SK-N-DZ (cell line): ENCODE measurements around the gene CHTF8.
A peak's percentile ranks its signal among the peaks of the same experiment; 100 is the strongest.

Source experiments
- DNase-seq: peaks from one replicate; pipeline ENCODE4 v3.0.0-alpha.2; 2015; ENCODE audit warnings: low spot score

CHTF8 gene

DNA sequence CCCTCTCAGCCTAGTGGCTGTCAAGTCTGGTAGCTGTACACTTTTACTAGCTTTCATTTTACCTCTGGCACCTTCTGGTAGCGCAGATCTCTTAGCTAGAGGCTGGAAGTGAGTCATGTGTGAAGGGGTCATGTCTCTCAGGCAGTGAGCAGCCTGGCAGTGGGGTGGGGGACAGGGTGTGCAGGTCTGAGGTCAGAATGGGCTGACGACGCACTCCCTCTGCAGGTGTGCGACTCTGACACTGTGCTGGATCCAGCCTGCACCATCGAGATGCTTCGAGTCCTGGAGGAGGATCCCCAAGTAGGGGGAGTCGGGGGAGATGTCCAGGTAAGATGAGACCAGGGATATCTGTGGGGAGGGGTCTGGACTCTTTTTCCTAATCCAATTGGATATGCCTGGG lies 19.2 kb downstream of the CHTF8 start:
- DNase-seq, result no peak

DNA sequence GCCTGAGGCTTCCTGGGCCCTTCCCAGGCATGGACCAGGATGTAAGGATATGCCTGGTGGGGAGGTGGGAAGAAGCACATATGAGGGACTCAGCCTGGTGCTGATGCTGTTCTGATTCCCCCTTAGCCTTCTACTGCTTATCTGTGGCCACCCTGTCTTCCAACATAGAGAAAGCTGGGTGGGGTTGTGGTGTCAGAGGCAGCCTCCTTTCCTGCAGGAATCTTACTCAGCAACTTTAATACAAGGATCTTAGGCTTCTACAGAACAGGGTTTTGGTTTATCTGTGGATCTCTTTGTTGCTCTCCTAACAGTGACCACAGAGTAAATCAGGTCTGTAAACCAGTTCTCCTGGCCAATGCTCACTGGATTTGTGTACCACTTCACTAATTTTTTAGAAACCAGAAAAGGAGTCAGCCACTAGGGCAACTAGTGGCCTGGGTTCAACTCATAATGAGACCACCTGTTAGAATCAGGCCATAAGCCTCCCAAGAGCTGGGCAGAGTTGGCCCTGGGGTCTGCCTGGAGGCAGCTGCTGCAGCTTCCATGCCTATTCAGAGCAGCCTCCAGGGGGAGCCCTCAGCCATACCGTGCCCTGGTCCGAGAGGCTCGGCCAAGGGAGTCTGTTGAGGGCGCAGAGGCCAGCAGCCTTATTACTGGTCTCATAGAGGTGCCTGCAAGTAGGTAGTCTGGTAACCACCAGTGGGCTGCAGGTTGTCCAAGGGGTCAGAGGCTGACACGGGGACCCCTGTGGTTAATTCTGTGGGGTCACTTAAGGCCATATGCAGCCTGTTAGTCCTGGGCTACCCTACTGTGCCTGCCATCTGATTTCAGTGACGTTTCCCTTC lies 19.9 kb downstream of the CHTF8 start:
- peak; percentile 70 for DNase-seq

DNA sequence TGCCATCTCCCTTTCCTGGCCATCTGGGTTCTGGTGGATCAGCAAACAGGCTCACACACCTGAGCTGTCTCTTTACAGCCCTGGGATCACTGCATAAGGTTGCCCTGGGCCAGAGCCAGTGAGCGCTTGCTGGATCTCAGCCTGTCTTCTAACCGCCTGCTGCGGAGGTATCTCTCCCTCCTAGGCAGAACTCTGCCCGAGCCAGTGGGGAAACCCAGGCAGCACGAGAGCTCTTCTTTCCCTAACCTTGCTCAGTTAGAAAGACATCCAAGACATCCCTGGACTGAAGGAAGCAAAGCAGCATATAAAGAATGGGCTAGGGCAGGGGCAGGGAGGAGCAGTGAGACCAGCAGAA lies 20.5 kb downstream of the CHTF8 start:
- no peak for DNase-seq

DNA sequence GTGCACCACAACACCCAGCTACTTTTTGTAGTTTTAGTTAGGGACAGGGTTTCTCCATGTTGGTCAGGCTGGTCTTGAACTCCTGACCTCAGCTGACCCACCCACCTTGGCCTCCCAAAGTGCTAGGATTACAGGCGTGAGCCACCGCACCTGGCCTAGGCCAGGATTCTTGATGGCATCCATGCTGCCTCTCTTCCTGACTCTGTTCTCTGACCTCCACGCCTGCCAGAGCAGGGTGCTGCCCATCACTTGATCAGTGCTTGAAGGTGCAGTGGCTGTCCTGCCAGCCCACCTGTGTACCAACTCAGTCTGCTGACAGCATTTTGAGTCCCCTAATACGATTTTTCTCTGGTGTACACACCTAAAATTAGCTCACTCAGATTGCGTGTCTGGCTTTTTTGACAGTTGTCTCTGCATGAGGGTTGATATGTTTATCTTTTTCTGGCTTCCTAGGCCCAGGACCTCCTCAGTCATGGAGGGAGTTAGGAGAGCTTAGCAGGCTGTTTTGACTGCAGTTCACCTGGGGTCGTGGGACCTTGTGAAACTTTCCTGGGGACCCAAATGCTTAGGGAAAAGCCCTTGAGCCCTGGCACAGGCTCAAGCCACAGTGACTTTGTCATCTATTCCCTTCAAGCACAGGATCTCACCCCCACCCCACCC lies 21.0 kb downstream of the CHTF8 start:
- DNase-seq, result no peak

DNA sequence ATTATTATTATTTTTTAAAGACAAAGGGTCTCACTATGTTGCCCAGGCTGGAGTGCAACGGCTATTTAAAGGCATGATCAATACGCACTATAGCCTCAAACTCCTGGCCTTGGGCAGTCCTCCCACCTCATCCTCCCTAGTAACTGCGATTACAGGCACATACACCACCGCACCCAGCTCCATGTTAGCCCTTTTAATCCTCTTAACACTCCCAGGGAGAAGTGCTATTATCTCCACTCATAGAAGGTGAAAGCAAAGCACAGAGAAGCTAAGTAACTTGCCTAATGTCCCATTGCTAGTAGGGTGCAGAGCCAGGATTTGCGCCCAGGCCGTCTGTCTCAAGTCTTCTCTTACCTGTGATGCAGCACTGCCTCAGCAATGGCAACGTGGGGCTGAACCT lies 22.0 kb downstream of the CHTF8 start:
- no peak for DNase-seq

DNA sequence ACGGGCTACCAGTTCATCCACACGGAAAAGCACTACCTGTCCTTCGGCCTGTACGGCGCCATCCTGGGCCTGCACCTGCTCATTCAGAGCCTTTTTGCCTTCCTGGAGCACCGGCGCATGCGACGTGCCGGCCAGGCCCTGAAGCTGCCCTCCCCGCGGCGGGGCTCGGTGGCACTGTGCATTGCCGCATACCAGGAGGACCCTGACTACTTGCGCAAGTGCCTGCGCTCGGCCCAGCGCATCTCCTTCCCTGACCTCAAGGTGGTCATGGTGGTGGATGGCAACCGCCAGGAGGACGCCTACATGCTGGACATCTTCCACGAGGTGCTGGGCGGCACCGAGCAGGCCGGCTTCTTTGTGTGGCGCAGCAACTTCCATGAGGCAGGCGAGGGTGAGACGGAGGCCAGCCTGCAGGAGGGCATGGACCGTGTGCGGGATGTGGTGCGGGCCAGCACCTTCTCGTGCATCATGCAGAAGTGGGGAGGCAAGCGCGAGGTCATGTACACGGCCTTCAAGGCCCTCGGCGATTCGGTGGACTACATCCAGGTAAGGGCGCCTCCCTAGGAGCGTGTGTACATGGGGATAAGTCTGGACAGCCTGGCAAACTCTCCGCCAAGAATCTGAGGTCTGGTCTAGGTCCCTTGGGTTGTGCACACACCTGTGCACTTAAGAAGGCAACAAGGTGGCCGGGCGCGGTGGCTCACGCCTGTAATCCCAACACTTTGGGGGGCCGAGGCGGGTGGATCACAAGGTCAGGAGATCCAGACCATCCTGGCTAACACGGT lies 22.7 kb downstream of the CHTF8 start:
- no peak for DNase-seq

DNA sequence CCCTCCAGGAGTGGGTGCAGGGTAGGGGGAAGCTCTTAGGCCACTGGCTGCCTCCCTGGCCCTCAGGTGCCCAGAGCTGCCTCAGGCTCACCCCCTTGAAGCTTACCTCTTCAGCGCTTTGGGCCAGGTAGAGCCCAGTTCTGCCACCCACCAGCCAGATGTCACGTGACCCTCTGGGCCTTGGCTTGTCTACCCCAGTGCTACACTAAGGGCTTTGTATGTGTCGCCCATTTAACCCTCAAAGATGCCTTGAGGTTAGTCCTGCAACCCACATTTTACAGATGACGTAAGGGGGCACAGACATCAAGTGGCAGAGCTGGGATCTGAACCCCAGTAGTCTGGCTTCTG lies 23.5 kb downstream of the CHTF8 start:
- no peak for DNase-seq

DNA sequence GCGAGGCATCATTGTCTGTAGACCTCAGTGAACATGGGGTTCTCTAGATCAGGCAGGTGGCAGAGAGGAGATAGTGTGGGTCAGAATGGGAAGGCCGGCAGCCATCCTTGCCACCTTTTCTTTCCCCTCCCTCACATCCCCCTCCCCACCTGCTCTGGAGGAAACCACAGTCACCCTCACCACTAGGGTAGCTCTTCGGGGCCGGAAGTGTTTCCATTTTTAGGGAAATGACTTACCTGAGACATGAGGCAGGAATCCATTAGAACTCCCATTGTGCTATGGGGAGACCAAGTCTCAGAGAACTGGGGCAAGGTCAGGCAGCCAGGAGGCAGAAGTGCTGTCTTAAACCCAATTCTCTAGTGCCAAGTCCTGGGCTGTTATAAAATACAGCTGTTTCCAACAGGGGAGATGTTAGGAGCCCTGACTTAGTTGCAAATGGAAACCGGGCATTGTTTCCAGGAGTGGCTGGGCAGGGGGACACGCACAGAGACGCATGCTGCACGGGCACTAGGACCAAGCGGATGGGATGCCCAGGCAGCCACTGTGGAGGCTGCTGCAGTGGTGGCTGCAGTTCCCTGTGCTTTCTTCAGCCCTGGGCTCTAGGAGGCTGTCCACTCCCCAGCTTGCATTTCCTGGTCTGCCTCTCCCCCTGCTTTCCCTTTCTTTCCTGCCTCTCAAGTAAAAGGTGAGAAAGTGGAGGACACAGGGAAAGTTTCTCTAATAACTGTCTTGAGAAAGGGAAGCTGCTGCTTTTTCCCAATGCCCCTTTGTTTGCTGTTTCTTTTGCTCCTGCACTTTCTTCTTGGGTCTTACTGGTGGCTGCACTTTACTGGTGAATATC lies 24.1 kb downstream of the CHTF8 start:
- no peak for DNase-seq

DNA sequence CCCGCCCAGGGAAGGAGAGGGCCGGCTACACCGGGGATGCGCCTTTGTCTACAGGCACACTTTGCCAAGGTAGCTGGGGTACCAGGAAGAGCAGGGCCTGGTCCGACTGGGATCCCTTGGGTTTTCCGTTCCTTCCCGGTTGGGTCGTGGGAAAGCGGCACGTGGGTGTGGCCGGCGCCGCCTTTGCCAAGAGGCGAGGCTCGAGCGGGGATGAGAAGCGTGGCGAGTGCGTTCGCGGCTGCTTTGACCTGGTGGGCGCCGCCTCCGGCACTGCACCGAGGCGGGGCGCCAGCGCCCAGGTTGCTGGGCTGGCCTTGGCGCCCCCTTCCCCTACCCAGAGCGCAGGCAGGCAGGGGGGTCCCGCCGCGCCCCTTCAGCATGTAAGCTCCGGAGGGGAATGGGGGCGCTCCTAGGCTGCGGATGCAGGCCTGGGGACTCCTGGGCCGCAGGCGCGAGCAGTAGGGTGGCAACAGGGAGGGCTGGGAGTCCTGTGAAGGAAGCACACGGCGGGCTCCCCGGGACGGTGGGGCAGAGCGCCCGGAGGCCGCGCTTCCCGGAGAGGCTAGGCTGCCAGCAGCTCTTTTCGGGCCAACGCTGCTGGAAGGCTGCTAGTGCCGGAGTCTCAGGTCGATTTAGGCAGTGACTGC lies 24.9 kb downstream of the CHTF8 start:
- no peak for DNase-seq

DNA sequence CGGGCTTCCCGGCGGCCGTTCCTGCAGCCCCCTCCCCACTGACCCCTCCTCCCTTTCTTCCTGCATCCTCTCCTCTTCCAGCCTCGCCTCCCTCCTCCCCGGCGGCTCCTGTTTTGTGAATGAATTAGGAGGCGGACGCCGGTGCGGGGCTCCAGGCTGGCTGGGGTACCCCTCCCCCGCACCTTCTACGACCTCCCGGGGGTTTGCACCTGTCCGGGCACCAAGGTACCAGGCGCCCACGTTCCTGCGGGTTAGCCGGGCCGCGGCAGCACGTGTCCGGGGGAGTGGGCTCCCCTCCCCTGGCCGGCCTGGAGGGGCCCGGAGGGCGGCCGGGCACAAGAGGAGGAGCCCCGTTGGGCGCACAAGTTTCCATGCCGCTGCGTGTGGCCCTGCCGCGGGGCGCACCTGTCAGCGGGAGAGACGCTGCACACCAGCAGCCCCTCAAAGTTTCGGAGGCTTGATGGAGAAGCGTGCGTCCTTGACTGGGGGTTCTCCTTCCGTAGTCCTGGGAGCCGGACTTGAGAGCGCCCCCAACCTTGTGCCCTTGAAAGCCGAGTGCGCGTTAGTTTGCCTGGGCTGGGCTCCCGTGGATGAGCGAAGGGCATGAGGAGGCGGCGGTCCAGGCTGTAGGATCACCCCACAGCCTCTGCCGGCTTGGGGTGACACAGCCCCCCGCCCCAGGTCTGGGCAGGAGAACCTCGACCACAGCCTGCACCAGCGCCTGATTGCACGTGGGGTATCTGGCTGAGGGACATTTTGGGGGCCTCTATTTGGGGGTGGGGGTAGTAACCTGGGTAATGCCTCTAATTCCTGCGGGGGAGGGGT lies 25.7 kb downstream of the CHTF8 start:
- peak; percentile 24 for DNase-seq

DNA sequence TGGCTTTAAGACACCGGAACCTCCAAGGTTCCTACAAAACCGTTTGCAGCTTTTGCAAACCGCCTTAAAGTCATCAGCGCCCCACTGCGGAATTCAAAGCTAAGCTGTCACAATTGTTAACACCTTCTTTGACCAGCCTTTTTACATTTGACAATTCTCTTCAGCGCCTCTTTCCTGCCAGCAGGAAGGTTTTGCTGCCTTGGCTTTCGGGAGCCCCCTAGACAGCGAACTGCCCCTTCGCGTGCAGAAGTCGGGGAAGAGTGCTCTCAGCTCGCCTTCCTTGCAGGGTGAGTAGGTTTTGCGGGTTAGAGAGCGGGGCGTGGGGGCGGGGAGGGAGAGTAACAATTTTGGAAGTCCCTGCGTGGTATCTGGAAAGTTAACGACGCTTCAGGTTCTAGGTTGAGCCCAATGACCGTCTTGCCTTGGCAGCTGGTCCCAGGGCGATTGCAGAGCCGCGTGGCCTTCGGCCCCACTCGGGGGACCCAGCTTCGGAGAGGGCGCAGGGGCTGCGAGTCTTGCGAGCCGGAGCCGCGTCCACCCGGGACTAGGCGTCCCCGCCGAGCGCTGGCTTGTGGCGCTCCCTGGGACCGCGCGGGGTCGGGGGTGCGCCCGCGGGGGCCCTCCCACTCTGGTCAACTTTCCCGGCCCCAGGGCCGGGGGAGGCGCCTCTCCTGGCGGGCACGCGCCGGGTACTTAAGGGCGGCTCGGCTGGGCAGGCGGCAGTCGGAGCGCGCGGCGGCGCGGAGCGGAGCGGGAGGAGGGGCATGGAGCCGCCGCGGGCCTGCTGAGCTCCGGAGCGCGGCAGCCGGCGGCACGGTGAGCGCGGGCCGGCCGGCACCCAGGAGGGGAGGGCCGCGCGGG lies 26.7 kb downstream of the CHTF8 start, which contains the start of gene HAS3:
HAS3 (plus strand) TSS at position 153 of the 861 bp plus-strand sequence. CDS start 3,743 bp downstream, outside the sequence.
- DNase-seq, result peak; percentile 59

DNA sequence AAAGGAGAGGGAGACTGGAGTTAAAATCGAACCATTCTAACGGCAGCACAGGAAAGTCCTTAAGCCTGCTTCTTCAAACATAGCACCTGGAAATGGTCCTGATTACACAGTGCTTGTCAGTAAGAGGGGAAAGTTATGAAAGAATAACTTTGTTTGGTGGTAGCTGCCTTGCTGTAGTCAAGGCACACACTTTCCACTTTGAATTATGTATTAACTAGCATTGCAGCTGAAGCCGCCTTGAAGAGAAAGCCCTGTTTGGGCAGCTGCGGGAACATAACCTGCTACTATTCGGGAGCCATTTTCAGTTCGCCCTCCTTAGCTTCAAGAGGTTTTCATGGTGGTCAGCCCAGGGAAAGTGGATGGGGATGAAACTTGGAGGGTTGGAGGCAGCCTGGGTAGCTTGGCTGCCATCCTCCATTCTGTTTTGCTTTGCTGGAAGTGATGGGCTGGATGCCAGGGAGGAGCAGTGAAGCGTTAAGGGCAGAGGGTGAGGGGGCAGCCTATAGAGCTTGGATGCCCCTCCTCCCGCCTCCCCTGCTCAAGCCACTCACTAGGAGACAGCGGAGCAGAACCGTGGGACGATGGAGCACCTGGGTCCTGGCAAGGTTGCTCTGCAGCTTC lies 32.2 kb downstream of the CHTF8 start:
- no peak for DNase-seq

DNA sequence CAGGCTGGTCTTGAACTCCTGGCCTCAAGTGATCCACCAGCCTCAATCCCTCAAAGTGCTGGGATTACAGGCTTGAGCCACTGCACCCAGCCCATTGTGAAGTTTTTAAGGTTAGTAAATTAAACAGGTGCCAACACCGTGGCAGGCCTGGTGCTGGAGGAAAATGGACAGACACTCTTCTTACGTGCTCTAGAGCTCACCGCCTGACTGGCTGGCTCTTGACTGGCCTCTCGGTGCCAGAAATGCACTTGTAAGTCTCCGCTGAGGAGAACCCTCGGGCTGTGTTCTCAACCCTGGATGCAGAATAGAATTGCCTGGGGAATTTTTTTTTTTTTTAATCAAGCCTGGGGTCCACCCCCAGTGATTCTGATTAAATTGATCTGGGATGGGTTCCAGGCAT lies 37.2 kb downstream of the CHTF8 start:
- DNase-seq, result no peak

DNA sequence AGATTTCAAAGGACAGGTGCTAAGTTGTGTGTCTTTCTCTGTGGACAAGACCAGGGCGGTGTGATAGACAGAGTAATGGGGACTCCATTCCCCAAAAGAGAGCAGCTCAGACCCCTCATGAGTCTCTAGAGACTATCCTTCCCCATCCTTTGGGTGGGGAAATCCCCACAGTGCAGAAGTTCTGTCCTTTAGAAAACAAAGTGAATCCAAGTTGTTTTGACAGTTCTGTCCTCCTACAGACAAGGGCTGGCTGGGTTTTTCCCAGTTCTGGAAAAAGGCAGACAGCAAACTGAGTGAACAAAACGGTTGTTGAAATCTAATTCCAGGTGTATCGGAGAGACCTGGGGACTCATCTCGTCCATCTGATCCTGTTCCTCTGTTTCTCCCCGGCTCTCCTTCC lies 37.9 kb downstream of the CHTF8 start:
- DNase-seq, result no peak

DNA sequence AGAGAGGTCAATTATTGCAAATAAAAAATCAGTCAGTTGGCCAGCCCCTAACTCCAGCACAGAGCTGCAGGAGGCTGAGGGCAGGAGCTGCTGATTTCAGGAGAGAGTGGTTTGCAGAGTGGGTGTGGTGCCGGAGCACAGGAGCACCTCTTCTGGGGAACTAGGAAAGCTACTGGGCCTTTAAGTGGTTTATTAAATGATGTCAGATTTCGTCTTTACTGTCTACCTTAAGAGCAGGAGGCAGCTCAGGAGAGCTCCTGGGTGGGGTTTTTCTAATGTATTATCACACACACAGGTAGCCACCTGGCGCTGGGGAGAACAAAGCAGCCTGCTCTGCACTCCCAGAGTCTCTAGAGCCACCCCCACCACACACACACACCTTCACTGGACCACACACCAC lies 38.4 kb downstream of the CHTF8 start:
- DNase-seq, result no peak

DNA sequence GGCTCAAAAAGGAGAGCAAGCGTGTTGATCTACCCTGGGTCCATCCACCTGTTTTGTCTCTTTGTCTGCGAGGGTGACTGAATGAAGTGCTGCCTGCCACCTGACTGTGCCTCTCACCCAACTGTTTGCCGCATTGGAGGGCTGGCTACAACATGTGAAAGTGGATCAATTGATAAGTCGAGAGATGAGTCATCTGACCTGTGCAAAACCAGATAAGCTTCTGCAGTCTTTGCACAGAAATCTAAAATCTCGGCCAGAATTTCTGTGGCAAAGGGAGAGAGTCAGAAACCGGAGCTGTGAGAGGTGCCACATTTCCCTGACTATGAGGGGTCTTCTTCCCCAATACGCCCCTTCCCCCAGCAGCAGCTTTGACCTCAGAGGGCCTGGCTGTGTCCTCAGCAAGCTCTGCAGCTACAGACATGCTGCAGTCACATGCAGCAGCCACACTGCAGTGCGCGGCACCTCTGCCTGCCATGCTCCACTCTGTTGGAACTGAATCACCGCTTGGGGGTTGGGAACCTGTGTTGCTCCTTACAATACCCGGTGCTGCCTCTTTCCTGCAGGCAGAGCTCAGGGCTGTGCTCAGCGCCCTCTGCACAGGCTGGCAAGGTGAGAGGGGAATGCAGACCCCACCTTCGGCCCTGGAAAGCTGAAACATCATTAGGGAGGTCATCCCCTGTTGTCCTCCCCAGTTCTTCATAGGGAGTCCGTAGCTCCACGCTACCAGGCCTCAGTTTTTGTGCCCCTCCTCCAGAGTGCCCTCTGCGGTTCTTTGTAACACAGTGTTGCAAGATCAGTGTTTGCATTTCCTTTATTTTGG lies 43.1 kb downstream of the CHTF8 start:
- peak; percentile 76 for DNase-seq

DNA sequence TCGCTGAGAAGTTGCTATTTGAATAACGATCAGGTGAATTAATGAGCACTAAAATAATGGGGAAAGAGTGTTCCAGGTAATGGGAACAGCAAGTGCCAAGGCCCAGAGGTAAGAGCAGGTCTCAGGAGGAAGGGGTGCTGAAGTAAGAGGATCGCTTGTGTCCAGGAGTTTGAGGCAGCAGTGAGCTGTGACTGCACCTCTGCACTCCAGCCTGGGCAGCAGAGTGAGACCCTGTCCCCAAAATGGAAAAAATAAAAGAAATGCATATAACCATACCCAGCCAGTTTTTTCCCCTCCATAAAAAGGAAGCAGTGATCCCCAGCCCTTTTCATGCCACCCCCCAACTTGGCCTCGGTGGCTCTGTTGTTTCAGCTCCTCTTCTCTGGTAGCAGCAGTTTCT lies 43.7 kb downstream of the CHTF8 start:
- no peak for DNase-seq

DNA sequence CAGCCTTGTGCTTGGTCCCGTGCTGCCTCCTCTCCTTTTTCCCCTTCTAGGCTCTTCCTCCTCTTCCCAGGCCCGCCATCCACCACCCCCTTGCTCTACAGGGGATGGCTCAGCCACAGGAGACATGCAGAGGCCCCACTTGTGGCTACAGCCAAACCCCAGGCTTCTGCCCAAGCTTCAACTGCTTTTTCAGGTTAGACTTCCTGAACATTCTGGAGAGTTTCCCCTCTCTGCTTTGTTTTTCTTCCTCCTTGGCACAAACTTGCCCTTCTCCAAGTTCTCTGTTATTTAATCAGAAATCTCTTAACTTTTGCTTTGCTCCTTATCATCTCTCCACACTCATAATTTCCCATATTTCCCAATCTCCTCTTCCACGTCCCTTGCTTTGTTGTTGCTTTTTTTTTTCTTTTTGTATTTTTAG lies 45.2 kb downstream of the CHTF8 start:
- DNase-seq, result no peak
